ENCODE results near the gene TMEM165. TPM values are rescaled to one million over a fixed set of nuclear protein-coding genes. Genes with fewer than 3 reads are reported as not detected.

TMEM165 gene
- total and polyA plus RNA-seq, 2 of the 4 experiments (the other 2 are of a cell fraction), result 49.6 to 83.0 TPM

GRCh38 chr4:55347610-55348228 lies 48.0 kb upstream of the TMEM165 start:
- Histone ChIP-seq H3K9me1 (ENCODE audit: insufficient read depth, low read length) (no peaks in the 10 kb centered on the region), H2AK5ac (ENCODE audit: low read depth, low read length) (no peak overlapping the region), H3K36me3 (ENCODE audit: control insufficient read depth, insufficient read depth, low read length) (no peaks in the 10 kb centered on the region), H3K27me3 (ENCODE audit: control insufficient read depth, insufficient read depth, low read length) (no peaks in the 10 kb centered on the region), H2AK9ac (replicated peaks; ENCODE audit: low read depth, low read length, poor library complexity) (no peak overlapping the region), H3K4me3 (ENCODE audit: insufficient read depth, low read depth, low read length) (no peak overlapping the region), H3K4me2 (ENCODE audit: low read depth, low read length) (peak overlapping the region; percentile 47; the same call in 1 of the 2 replicates), H2BK20ac (ENCODE audit: low read depth, low read length) (peak overlapping the region; percentile 76; the same call in 1 of the 2 replicates), H2BK120ac (ENCODE audit: low read depth, low read length) (peak overlapping the region; percentile 69; the same call in 1 of the 2 replicates), H3K9ac (ENCODE audit: low read depth, low read length) (no peak overlapping the region), H2BK15ac (ENCODE audit: low read depth, low read length) (peak overlapping the region; percentile 86; the same call in 2 of the 3 replicates), H3K18ac (ENCODE audit: low read depth, low read length) (peak overlapping the region; percentile 61; the same call in 1 of the 2 replicates), H2BK5ac (ENCODE audit: low read depth, low read length, poor library complexity, severe bottlenecking) (peak overlapping the region; percentile 63), H3K79me1 (ENCODE audit: low read depth in 1 of 2, low read length in 2 of 2) (peaks cover 13 to 19% of the 10 kb centered on the region in 2 experiments; a peak in 3 of 4 replicates), H4K5ac (ENCODE audit: low read depth, low read length) (peak overlapping the region; percentile 38; the same call in 1 of the 2 replicates), H3K27ac (ENCODE audit: insufficient read depth, low read length) (no peak overlapping the region), H2AFZ (replicated peaks; ENCODE audit: low read length, poor library complexity) (no peak overlapping the region), H3K4me1 (ENCODE audit: control insufficient read depth, insufficient read depth, low read length) (peaks cover 14% of the 10 kb centered on the region), H4K91ac (ENCODE audit: insufficient read depth, low read depth, low read length) (no peak overlapping the region), H3K23ac (ENCODE audit: low read depth, low read length) (peak overlapping the region; percentile 10; the same call in 1 of the 2 replicates), H4K20me1 (ENCODE audit: insufficient read depth, low read length) (no peaks in the 10 kb centered on the region), H4K8ac (ENCODE audit: low read depth in 2 of 2, low read length in 2 of 2) (peak overlapping the region; percentile 31 to 52; a peak in 2 of 4 replicates), H3K14ac (replicated peaks; ENCODE audit: low read depth, low read length) (0 out of 2 replicates have a peak overlapping the region, but pooled peaks have one; percentile 57), H3K4ac (ENCODE audit: low read depth, low read length) (peak overlapping the region; percentile 58; the same call in 1 of the 2 replicates), H3K9me3 (ENCODE audit: control insufficient read depth, insufficient read depth, low read length) (no peaks in the 10 kb centered on the region), H3K56ac (ENCODE audit: extremely low read depth, insufficient read depth, low read length) (no peak overlapping the region)
- ATAC-seq (ENCODE audit: low read depth) (no peak), DNase-seq (no peak)
- WGBS, 2 experiments (ENCODE audit: extremely low coverage in 2 of 2, insufficient read length in 1 of 2), result 90% methylated on average over 2 of the region's 3 CpGs; no CpG with 5 or more reads in 1 of the 2 experiments
- TF ChIP-seq SMC3 (IDR thresholded peaks at IDR 0.05; ENCODE audit: low read depth, low read length) (no peak), RCOR1 (IDR thresholded peaks at IDR 0.05; ENCODE audit: insufficient replicate concordance, low read length) (no peak), RFX5 (IDR thresholded peaks at IDR 0.05; ENCODE audit: low read depth, low read length) (no peak), CEBPB (IDR thresholded peaks at IDR 0.05; ENCODE audit: low read depth, low read length) (peak; percentile 43), MAZ (IDR thresholded peaks at IDR 0.05; ENCODE audit: borderline replicate concordance, low read depth, low read length) (no peak), RAD21 (IDR thresholded peaks at IDR 0.05; ENCODE audit: low read length) (no peak), MXI1 (IDR thresholded peaks at IDR 0.05; ENCODE audit: borderline replicate concordance, low read depth, low read length) (no peak), POLR2A (IDR thresholded peaks at IDR 0.05; ENCODE audit: low read depth, low read length) (no peak)
- TF ChIP-seq, protein P1, sequence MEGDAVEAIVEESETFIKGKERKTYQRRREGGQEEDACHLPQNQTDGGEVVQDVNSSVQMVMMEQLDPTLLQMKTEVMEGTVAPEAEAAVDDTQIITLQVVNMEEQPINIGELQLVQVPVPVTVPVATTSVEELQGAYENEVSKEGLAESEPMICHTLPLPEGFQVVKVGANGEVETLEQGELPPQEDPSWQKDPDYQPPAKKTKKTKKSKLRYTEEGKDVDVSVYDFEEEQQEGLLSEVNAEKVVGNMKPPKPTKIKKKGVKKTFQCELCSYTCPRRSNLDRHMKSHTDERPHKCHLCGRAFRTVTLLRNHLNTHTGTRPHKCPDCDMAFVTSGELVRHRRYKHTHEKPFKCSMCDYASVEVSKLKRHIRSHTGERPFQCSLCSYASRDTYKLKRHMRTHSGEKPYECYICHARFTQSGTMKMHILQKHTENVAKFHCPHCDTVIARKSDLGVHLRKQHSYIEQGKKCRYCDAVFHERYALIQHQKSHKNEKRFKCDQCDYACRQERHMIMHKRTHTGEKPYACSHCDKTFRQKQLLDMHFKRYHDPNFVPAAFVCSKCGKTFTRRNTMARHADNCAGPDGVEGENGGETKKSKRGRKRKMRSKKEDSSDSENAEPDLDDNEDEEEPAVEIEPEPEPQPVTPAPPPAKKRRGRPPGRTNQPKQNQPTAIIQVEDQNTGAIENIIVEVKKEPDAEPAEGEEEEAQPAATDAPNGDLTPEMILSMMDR (conservative IDR thresholded peaks at IDR 0.05; ENCODE audit: low read depth, low read length), result no peak
- BruUV-seq (replicated peaks), result no TSS peak
- ChIA-PET CTCF (no interaction called here), POLR2A (ENCODE audit: unreplicated experiment) (no interaction called here)
- in situ Hi-C loops (cut with MboI; ENCODE audit: low sequenced_read_pairs) (loop anchor here (5.0 to 25.0 kb wide), 4 partner anchors 205 to 585 kb away; partner anchors contain the start of gene EXOC1), dilution Hi-C loops (cut with HindIII; ENCODE audit: low sequenced_read_pairs, unreplicated experiment) (no loop called here), intact Hi-C loops (cut with micrococcal nuclease) (loop anchor here (2.0 to 5.0 kb wide), 6 partner anchors 90 to 955 kb away; partner anchors contain the start of genes CLOCK, EXOC1 and NMU)
